Measurements from ENCODE around the gene E2F1. TPM values are rescaled to one million over a fixed set of nuclear protein-coding genes. Genes with fewer than 3 reads are reported as not detected.

Gene E2F1
- total and polyA plus RNA-seq, 8 donors: 2.3 to 24.9 (median 4.6) TPM

DNA sequence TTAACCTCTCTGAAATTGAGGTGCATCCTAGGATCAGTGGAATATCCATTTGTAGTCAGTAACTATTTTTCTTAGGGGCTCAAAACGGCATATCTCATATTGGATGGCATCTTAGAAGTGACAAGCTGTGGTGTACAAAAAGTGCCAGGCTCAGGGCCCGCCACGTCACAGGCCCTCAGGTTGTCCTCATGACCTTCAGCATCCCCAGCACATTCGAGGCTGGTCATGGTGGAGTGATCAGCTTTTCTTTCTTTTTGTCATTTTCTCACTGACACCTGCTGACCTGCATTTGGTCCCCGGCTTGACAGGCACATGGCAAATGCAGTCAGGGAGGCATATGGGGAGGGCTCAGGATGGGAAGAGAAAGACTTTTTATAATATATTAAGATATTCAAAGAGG is 7.1 kb upstream of the E2F1 start:
- WGBS, 5 donors: 80 to 84% (median 82%) methylated on average over 5 of the region's 5 CpGs
- no peak overlapping the region for H3K4me3 ChIP-seq
- H3K27me3 ChIP-seq: no peaks in the 10 kb centered on the region
- H3K9me3 ChIP-seq: no peaks in the 10 kb centered on the region
- no peak for DNase-seq
- peaks cover 0 to 39% (median 19%) of the 10 kb centered on the region in 4 donors for H3K4me1 ChIP-seq
- intact Hi-C loops (cut with DNase I; ENCODE audit: low total_unique reads): no loop called here
- no peak for TF ChIP-seq POLR2A (IDR thresholded peaks at IDR 0.05)
- no peak for TF ChIP-seq EP300 (IDR thresholded peaks at IDR 0.05)
- no peak for TF ChIP-seq CTCF (IDR thresholded peaks at IDR 0.05)
- no peak for TF ChIP-seq POLR2AphosphoS5 (IDR thresholded peaks at IDR 0.05)
- H3K36me3 ChIP-seq: no peaks in the 10 kb centered on the region
- peak overlapping the region in 2 of 5 donors; percentile 38 to 70 for H3K27ac ChIP-seq

- Histone ChIP-seq H3K27me3 (no peaks in the 10 kb centered on the region), H3K4me1 (peaks cover 9 to 38% (median 23%) of the 10 kb centered on the region in 4 donors), H3K4me3 (no peak overlapping the region), H3K27ac (no peak overlapping the region), H3K36me3 (no peaks in the 10 kb centered on the region), H3K9me3 (no peaks in the 10 kb centered on the region)
- 25 to 63% (median 57%) methylated on average over 4 of the region's 4 CpGs for WGBS, 5 donors
- intact Hi-C loops (cut with DNase I; ENCODE audit: low total_unique reads): no loop called here
- peak in 1 of 2 donors; percentile 58 for DNase-seq
- TF ChIP-seq EP300 (IDR thresholded peaks at IDR 0.05) (no peak), POLR2A (IDR thresholded peaks at IDR 0.05) (no peak), POLR2AphosphoS5 (IDR thresholded peaks at IDR 0.05) (no peak), CTCF (IDR thresholded peaks at IDR 0.05) (no peak)
Measured at GRCh38 chr20:33689973-33690372, 3.8 kb upstream of the E2F1 start.

DNA sequence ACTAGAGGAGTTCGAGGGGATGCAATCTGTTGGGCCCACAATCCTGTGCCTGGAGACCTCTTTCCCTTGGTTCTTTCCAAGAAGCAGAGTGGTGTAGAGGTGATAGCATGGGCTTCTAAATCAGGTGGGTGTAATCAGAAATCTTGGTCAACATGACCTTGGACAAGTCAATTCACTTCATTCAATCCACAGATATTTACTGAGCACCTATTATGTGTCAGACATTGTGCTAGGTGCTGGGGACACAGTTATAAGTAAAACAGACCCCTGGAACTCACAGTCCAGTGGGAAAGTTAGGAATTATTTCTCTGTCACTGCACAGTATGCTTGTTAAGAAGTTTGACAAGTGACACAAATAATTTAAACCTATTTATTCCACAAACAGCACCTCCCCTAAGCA is 3.3 kb upstream of the E2F1 start:
- Histone ChIP-seq H3K27me3 (no peaks in the 10 kb centered on the region), H3K9me3 (no peaks in the 10 kb centered on the region), H3K36me3 (no peaks in the 10 kb centered on the region), H3K27ac (no peak overlapping the region), H3K4me1 (peaks cover 12 to 38% (median 26%) of the 10 kb centered on the region in 4 donors), H3K4me3 (no peak overlapping the region)
- intact Hi-C loops (cut with DNase I; ENCODE audit: low total_unique reads): no loop called here
- 91 to 95% (median 94%) methylated on average over 1 of the region's 1 CpG for WGBS, 5 donors
- TF ChIP-seq CTCF (IDR thresholded peaks at IDR 0.05) (no peak), POLR2AphosphoS5 (IDR thresholded peaks at IDR 0.05) (no peak), POLR2A (IDR thresholded peaks at IDR 0.05) (no peak), EP300 (IDR thresholded peaks at IDR 0.05) (no peak)
- DNase-seq: no peak

DNA sequence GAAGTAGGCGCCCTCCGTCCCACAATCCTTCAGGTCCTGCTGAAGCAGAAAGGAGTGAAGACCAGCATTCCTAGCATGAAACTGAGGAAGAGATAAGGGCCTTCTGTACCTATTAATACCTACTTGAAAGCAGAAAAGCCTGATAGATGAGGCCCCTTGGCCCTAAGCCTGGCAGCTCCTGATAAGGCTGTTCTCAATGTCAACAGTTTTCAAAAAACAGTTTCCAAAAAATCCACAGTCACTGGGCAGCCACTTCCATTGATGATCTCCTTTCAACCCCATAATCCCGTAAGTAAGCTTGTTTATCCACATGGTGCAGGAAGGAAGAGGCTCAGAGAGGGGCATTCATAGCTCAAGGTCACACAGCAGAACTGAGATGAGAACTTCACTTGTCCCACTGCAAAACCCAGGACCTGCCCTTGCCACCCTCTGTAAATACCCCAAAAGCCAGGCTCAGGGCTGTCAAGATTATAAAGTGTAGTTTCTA is 2.8 kb upstream of the E2F1 start:
- peak overlapping the region in 1 of 5 donors; percentile 49 for H3K27ac ChIP-seq
- intact Hi-C loops (cut with DNase I; ENCODE audit: low total_unique reads): no loop called here
- H3K9me3 ChIP-seq: no peaks in the 10 kb centered on the region
- H3K36me3 ChIP-seq: no peaks in the 10 kb centered on the region
- WGBS, 5 donors: 28 to 65% (median 47%) methylated on average over 3 of the region's 3 CpGs
- H3K4me3 ChIP-seq: no peak overlapping the region
- TF ChIP-seq POLR2A (IDR thresholded peaks at IDR 0.05): no peak
- TF ChIP-seq EP300 (IDR thresholded peaks at IDR 0.05): no peak
- TF ChIP-seq POLR2AphosphoS5 (IDR thresholded peaks at IDR 0.05): no peak
- no peak for TF ChIP-seq CTCF (IDR thresholded peaks at IDR 0.05)
- H3K4me1 ChIP-seq: peaks cover 12 to 39% (median 26%) of the 10 kb centered on the region in 4 donors
- H3K27me3 ChIP-seq: no peaks in the 10 kb centered on the region
- DNase-seq: peak; percentile 55 to 66

Measured in stomach (tissue), 9 donors.